ENCODE results near the gene NDUFV3. TPM values are rescaled to one million over a fixed set of nuclear protein-coding genes. Genes with fewer than 3 reads are reported as not detected.
A peak's percentile ranks its signal among the peaks of the same experiment; 100 is the strongest.
"Not testable (repeated sequence)": the region's sequence is repeated elsewhere in the genome, so short reads cannot be mapped to it uniquely, and the experiment has no call there.

Gene NDUFV3
- total and polyA plus RNA-seq, 8 donors: 36.6 to 50.3 (median 42.9) TPM

- peaks cover 3 to 8% of the 10 kb centered on the region in 2 donors for H3K4me1 ChIP-seq
- peak in 2 of 4 donors; percentile 18 to 39 for DNase-seq
- no peak overlapping the region for H3K4me3 ChIP-seq
- no peaks in the 10 kb centered on the region for H3K27me3 ChIP-seq
- no peaks in the 10 kb centered on the region for H3K36me3 ChIP-seq
- ATAC-seq: no peak
- intact Hi-C loops (cut with DNase I): no loop called here
- TF ChIP-seq CTCF (IDR thresholded peaks at IDR 0.05): no peak
- H3K27ac ChIP-seq: no peak overlapping the region
- H3K9me3 ChIP-seq: no peaks in the 10 kb centered on the region
Observed at GRCh38 chr21:42937960-42938605, 45.0 kb downstream of the NDUFV3 start.

GRCh38 chr21:42938606-42938995 is 45.5 kb downstream of the NDUFV3 start:
- H3K27me3 ChIP-seq; ATAC-seq; H3K4me3 ChIP-seq; H3K36me3 ChIP-seq; H3K9me3 ChIP-seq; H3K27ac ChIP-seq; intact Hi-C loops (cut with DNase I); H3K4me1 ChIP-seq: not testable (repeated sequence)
- peak in 1 of 4 donors; percentile 11 for DNase-seq

GRCh38 chr21:42939582-42940413 is 46.7 kb downstream of the NDUFV3 start:
- H3K27me3 ChIP-seq: no peaks in the 10 kb centered on the region
- DNase-seq (peak in 3 of 4 donors; percentile 57 to 96 (median 95)), ATAC-seq (peak; percentile 93)
- H3K4me1 ChIP-seq: peaks cover 3 to 8% of the 10 kb centered on the region in 2 donors
- peak overlapping the region; percentile 23 to 31 for H3K27ac ChIP-seq
- no peak overlapping the region for H3K4me3 ChIP-seq
- no peaks in the 10 kb centered on the region for H3K36me3 ChIP-seq
- H3K9me3 ChIP-seq: no peaks in the 10 kb centered on the region
- intact Hi-C loops (cut with DNase I): no loop called here
- no peak for TF ChIP-seq CTCF (IDR thresholded peaks at IDR 0.05)

GRCh38 chr21:42941696-42942085 is 48.6 kb downstream of the NDUFV3 start:
- no peaks in the 10 kb centered on the region for H3K9me3 ChIP-seq
- no peaks in the 10 kb centered on the region for H3K27me3 ChIP-seq
- H3K4me1 ChIP-seq: peaks cover 3 to 8% of the 10 kb centered on the region in 2 donors
- no peak overlapping the region for H3K4me3 ChIP-seq
- intact Hi-C loops (cut with DNase I): no loop called here
- H3K27ac ChIP-seq: no peak overlapping the region
- no peak for TF ChIP-seq CTCF (IDR thresholded peaks at IDR 0.05)
- DNase-seq (no peak), ATAC-seq (no peak)
- no peaks in the 10 kb centered on the region for H3K36me3 ChIP-seq

- Histone ChIP-seq H3K27ac (no peak overlapping the region), H3K27me3 (no peaks in the 10 kb centered on the region), H3K4me3 (no peak overlapping the region), H3K9me3 (no peaks in the 10 kb centered on the region), H3K4me1 (peaks cover 3 to 8% of the 10 kb centered on the region in 2 donors), H3K36me3 (no peaks in the 10 kb centered on the region)
- no peak for ATAC-seq
- no peak for DNase-seq
- intact Hi-C loops (cut with DNase I): no loop called here
- TF ChIP-seq CTCF (IDR thresholded peaks at IDR 0.05): no peak
Observed at GRCh38 chr21:42942244-42942643, 49.1 kb downstream of the NDUFV3 start.

GRCh38 chr21:42949094-42949755 is 56.1 kb downstream of the NDUFV3 start:
- H3K36me3 ChIP-seq; DNase-seq; intact Hi-C loops (cut with DNase I); H3K27ac ChIP-seq; ATAC-seq; H3K9me3 ChIP-seq; H3K4me1 ChIP-seq; H3K27me3 ChIP-seq; H3K4me3 ChIP-seq: not testable (repeated sequence)

GRCh38 chr21:42951193-42951592 is 58.1 kb downstream of the NDUFV3 start:
- H3K4me3 ChIP-seq; intact Hi-C loops (cut with DNase I); H3K27ac ChIP-seq; ATAC-seq; H3K4me1 ChIP-seq; H3K9me3 ChIP-seq; DNase-seq; H3K27me3 ChIP-seq; H3K36me3 ChIP-seq: not testable (repeated sequence)

Measured in left lung (tissue), 10 donors.